Kidney glomerular epithelial cell (primary cell): ENCODE results near the gene APBA3.

Experiments used
- DNase-seq: peaks from one replicate; lab custom pipeline; 2025; lab: John Stamatoyannopoulos, UW

The APBA3 gene

DNA sequence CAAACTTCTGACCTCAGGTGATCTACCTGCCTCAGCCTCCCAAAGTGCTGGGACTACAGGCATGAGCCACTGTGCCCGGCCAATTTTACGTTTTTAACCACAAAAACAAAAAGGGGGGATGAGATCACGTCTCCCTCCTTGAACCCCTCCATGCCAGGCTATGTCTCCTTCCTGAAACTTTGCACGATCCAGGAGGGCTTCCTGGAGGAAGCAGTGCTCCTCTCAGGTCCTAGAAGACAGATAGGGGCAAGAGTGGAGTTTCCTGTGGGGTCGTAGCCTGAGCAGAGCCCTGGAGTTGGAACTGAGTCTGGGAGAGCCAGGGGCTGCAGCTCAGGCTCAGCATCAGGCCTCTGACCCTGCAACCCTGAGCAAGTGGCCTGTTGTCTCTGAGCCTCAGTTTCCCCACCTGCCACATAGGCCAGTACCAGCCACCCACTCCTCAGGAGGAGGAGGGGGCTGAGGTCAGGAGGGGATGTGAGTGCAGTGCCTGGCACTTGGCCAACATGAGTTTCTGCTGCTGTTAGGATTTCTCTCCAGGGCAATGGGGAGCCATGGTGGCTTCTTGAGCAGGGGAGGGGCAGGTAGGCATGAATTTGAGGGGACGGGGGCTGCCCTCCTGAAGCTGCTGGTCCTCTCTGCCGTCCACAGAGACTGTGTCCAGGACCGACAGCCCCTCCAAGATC is 16.0 kb downstream of the APBA3 start:
- DNase-seq = no peak

DNA sequence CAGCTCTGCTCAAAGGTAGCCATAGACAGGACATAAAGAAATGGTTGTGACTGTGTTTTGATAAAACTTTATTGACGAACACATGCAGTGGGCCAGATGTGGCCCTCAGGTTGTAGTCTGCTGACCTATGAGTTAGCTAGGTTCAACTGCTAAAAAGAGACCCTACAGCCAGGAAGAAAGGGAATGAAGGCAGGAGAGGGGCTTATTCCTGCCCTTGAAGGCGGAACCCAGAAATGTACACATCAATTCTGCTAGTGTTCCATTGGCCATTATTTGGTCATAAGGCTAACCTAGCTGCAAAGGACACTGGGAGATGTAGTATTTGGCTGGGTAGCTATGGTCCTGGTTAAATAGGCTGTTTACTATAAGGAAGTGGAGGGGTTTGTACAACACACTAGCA is 18.0 kb downstream of the APBA3 start:
- no peak for DNase-seq

DNA sequence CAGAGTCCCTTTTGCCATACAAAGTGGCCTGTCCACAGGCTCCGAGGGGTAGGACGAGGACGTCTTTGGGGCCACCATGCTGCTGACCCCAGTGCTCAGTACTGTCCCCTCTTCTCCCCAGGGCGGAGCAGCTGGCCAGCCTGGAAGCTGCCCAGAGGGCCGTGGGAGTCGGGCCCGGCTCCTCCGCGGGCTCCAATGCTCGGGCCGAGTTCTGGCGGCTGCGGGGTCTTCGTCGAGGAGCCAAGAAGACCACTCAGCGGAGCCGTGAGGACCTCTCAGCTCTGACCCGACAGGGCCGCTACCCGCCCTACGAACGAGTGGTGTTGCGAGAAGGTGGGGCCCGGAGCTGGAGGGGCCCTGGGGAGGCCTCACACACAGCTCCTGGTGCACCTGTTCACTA is 21.1 kb downstream of the APBA3 start:
- no peak for DNase-seq

DNA sequence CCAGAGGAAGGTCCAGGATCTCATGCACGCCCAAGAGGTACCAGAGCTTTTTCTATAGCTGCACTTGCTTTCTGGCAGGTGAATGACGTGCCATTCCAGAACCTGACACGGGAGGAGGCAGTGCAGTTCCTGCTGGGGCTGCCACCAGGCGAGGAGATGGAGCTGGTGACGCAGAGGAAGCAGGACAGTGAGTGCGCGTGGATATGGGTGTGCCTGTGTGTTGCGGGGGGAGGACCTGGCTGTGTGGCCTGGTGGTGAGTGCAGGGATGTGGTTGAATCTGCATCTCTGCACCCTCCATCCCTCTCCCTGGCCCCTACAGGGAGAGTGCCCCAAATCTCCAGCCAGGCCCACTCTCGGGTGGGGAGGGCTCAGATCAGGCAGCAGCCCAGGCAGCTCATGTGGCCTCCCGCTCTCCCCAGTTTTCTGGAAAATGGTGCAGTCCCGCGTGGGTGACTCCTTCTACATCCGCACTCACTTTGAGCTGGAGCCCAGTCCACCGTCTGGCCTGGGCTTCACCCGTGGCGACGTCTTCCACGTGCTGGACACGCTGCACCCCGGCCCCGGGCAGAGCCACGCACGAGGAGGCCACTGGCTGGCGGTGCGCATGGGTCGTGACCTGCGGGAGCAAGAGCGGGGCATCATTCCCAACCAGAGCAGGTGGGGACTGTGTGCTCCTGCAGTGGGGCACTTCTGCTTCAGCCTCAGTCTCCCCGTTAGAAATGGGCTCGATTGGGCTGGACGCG is 22.8 kb downstream of the APBA3 start:
- DNase-seq = no peak

DNA sequence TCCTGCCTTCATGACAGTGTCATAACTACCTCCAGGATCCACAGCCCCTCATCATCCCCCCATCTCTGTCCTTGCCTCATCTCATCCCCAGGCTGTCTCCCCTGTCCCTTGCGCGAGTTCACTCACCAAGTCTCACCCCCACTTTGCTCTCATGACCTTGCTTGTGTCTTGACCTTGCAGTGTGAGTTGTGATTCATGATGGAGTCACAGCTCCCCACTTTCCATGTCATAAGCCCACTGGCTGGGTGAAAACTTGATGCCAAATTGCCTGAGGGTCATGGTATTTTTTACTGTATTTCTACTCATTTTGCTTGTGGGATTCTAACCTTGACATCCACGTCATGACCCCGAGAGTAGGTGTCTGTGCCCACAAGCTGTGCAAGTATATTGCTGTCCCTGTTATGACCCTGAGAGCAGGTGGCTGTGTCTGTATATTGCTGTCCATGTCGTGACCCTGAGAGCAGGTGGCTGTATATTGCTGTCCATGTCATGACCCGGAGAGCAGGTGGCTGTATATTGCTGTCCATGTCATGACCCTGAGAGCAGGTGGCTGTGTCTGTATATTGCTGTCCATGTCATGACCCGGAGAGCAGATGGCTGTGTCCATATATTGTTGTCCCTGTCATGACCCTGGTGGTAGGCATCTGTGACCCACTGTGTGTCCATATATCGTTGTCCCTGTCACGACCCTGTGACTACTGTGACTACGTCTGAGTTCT is 23.8 kb downstream of the APBA3 start:
- no peak for DNase-seq

DNA sequence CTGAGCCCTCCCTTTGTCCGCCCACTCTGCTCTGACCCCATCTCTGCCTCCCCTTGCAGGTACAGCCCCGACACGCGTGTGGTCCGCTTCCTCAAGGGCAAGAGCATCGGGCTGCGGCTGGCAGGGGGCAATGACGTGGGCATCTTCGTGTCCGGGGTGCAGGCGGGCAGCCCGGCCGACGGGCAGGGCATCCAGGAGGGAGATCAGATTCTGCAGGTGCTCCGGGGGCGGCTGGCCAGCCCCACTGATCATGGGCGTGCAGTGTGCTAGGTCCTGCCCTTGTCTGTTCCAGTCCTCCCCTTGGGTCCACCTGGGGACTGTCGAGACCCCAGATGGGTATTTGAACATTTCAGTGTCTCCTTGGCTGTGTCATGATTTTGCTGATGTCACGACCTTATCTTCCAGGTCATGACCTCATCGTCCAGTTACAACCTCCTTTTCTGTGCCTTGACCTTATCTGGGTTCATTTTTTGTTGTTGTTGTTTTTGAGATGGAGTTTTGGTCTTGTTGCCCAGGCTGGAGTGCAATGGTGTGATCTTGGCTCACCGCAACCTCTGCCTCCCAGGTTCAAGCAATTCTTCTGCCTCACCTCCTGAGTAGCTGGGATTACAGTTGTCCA is 25.3 kb downstream of the APBA3 start:
- no peak for DNase-seq

DNA sequence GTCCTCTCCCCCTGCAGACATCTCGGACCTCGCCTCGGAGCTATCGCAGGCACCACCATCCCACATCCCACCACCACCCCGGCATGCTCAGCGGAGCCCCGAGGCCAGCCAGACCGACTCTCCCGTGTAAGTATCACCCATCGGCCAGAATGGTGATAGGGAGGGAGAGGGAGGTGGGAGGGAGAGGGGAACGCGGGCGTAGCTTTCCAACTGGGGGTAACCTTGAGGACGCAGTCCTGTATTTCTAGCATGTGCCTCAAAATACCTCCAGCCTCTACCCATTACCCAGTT is 27.2 kb downstream of the APBA3 start:
- no peak for DNase-seq

DNA sequence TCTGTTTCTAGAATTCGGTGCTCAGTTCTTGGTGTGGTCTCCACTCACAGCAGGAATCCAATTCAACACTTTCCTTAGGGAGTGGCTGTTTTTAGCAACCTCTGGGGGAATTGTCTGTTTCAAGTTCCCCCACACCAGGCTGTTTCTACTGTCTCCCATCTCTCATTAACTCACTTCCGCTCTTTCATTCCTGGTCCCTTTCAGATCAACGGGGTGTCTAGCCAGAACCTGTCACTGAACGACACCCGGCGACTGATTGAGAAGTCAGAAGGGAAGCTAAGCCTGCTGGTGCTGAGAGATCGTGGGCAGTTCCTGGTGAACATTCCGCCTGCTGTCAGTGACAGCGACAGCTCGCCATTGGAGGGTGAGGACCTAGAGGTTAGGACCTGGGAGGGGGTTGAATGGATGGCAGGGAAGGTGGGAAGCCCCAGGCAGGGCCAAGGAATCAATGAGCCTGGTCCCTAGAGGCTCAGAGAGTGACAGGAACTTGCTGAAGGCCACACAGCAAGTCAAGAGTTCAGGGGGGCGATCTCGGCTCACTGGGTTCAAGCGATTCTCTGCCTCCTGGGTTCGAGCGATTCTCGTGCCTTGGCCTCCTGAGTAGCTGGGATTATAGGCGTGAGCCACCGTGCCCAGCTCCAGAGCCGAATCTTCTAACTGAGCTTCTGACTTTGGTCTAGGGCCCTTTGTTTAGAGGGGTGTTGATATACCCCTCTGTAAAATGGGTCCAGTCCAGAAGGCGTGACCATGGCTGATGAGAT is 27.8 kb downstream of the APBA3 start:
- no peak for DNase-seq

DNA sequence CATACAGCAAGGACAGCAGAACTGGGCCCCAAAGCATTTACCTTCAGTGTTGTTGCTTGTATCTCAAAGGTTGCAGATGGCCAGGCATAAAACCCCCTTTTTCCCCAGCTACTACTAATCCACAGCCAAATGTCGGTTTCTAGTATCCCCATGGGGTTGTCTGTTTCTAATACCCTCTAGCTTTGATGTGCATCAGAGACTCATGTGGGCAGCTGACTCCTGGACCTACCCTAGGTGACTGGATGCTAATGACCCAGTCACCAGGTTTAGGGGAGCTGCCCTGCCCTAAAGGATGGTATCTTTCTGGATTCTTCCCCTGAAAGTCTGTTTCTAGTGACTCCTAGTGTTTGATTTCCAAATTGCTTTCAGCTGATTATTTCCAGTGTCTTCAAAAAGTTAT is 29.4 kb downstream of the APBA3 start:
- no peak for DNase-seq

DNA sequence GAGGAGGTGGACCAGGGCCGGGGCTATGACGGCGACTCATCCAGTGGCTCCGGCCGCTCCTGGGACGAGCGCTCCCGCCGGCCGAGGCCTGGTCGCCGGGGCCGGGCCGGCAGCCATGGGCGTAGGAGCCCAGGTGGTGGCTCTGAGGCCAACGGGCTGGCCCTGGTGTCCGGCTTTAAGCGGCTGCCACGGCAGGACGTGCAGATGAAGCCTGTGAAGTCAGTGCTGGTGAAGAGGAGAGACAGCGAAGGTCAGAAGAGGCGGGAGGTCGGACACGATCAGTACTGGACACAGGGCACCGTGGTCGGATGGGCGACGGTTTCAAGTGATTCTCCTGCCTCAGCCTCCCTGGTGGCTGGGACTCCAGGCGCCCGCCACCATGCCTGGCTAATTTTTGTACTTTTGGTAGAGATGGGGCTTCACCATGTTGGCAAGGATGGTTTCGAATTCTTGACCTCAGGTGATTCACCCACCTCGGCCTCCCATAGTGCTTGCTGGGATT is 31.0 kb downstream of the APBA3 start:
- no peak for DNase-seq

DNA sequence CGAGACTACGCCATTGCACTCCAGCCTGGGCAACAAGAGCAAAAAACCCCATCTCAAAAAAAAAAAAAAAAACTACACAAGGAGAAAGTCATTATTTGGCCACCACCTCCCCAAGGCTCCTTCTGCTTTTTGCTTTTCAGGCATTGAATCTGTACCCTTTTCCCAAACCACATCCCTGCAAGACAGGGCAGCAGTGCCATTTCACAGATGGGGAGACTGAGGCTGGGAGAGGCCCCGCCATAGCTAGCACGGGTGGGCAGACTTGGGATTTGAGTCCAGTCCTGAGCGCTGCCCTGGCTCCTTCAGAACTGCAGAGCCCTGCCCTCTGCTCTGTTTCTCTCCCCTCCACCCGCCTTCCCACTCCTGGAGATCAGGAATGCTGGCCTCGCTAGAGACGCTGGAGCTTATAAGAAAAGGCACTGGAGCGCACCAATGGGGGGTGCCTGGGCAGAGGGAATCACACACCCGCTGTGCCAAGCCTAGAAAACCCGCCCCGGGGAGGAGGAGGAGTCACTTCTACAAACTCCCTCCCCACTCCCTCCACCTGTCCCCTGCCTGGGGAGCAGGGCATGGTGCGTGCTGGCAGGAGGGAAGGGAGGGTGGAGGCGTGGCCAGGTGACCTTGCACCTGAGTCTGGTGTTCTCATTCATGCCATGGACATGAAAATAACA is 35.7 kb downstream of the APBA3 start:
- DNase-seq = peak; percentile 43

DNA sequence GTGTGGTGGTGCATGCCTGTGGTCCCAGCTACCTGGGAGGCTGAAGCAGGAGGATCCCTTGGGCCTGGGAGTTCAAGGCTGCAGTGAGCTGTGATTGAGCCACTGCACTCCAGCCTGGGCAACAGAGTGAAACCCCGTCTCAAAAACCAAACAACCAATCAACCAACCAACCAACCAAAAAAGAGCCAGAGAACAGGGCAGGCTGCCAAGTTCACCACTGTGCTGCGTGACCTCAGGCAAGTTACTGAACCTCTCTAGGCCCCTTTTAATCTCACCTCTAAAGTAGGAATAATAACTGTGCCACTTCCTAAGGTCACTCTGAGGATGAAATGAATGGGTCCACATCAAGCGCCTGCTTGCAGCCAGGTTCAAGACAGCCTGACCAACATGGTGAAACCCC is 36.4 kb downstream of the APBA3 start:
- no peak for DNase-seq

DNA sequence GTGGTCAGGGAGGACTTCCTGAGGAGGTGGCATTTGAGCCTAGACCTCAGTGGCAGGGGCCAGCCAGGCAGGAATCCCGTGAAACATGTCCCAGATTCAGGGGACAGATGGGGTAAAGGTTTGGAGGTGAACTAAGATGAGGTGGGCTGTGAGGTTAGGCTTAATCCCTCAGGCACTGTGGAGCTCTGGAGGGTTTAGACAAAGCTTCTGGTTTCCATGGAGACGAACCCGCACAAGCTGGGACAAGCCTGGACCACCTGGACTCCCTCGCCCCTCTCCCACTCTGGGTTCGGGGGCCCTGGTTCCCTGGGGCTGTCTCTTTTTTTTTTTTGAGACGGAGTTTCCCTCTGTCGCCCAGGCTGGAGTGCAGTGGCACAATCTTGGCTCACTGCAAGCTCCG is 37.6 kb downstream of the APBA3 start:
- no peak for DNase-seq

DNA sequence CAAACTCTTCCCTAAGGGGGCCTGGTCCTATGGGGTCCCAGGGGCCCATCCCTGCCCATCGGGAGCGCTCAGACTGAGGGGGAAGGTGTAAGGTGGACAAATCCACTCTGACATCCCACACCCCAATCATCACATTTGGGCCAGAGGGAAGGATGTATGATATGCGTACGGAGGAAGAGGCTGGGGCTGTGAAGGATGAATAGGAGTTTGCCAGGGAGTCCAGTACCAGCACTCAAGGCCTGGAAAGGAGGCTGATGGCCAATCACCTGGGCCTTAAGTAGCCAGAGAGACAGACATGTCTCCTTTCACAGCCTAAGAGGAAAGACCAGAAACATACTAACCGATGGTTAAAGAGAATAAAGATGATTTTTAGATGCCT is 38.4 kb downstream of the APBA3 start:
- DNase-seq = no peak

DNA sequence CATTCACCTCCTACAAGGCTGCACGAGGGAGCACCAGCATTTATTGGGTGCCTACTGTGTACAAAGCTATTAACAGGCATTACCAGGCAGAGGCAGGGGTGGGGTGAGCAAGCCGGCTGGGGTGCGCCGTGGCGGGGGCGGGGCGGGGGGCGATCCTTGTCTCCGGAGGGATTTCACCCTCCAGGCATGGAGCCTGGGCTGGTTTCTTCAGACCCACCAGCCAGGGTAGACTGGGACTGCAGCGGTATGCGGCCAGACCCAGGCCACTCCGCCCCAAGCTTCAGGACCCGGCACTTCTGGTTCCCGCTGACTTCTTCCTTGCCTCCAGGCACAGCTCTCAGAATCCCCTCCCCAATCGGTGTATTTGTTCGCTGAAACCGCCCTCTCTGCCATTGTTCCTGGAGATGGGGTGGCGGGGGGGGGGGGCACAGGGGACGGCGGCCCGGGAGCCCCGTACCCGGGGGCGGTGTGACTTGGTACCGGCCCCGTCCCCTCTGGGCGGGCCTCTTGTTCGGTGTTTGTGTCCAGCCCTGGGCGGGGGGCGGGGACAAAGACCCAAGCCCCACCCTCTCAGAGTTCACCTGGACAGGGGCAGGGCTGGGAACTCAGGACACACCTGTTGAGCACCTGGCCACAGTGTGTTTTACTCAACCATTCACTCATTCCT is 38.9 kb downstream of the APBA3 start:
- no peak for DNase-seq

DNA sequence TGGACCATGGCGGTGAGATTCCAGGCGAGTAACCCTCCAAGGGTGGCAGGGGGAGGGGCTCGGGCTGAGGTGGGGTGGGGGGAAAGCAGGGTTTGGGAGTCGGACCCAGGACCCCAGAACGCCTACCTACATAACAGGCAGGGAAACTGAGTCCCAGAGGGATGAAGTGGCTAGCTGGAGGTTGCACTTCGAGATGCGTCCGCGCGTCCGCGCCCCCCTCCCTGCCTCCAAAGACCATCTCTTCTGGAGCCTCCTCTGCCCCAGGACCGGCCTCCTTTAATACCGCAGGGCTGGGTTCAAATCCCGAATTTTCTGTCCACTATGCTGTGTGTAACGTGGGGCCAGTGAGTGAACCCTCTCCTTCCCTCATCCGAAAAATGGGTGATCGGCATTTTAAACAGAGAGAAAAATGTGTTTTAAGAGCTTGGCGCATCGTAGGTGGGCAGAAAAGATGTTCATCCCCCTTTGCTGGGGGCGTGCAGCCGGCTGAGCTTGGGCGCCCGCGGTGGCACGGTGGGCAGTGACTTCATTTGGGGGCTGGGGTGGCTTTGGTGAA is 39.5 kb downstream of the APBA3 start:
- DNase-seq = no peak

DNA sequence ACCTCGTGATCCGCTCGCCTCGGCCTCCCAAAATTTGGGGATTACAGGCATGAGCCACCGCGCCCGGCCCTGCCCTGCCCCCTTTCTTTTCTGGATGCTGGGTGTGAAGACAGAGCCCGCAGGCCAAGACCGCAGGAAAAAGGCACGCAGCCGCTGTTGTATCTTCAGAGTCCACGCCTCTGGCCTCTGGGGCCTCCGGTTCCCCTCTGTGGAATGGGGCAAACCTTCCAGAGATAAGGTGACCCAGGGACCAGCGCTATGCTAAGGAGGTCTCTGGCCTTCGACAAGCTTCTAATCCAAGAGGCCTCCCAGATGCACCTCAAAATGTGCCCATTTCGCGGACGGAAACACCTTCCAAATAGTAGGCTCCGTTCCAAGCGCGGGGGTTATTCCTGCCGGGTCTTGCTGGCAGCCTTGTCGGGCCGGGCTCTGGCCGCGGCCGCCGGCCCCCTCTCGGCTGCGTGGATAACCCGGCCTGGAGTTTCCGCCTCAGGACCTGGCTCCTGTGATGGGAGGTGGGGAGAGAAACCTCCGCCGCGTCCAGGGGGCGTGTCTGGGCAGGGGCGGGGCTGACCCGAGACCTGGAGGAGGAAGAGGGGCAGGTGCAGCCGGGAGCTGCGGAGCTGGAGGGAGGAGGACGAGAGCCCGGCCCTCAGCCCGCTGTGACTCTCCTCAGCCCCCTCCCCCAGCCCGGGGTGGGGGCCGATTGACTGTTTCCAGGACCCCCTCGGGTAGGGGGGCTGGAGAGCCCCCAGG is 40.2 kb downstream of the APBA3 start:
- DNase-seq = peak; percentile 64

DNA sequence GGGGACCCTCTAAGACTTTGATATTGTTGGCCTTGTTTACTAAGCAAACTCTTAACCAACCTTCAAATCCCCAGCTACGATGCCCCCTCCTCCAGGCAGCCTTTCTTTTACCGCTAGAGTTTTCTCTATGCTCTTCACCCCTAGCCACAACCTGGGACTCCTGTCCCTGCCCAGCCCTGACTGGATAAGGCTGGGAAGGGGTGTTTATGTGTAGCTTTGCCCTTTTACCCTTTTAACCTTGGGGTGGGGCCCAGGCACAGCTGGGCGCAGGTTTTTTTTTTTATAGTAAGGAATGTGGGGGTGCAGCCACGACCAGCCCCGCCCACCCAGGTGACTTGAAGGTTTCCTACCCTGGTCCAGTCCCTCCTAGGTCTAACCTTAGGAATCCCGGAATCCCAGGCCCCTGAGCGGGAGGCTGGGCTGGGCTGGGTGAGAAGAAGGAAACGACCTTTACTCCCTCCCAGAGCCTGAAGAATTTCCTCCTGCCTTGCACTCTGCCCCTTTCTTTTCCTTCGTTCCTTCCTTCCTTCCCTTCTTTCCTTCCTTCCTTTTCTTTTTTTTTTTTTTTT is 41.1 kb downstream of the APBA3 start:
- DNase-seq = no peak

DNA sequence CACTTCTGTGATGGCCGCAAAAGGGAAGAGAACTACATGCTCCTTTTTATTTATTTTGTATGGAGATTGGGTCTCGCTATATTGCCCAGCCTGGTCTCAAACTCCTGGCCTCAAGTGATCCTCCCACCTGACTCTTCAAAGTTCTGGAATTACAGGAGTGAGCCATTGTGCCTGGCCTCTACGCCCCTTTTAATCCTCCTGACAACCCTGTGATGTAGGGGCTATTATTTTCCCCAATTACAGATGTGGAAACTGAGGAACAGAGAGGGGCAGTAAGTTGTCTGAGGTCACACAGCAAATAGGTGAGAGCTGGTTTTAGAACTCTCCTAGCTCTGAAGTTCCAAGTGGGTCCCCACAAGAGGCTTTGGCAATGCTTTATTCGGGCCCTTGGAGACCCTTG is 41.6 kb downstream of the APBA3 start:
- no peak for DNase-seq
